PC-9 (cell line): ENCODE measurements around the gene MUSTN1. TPM values are rescaled to one million over a fixed set of nuclear protein-coding genes. Genes with fewer than 3 reads are reported as not detected.

Experiments
- BruUV-seq: library from RNA; stranded (reverse); fragments of 400-500 nt; replicated peaks from 2 replicates; lab custom pipeline; 2021; lab: Mats Ljungman, UMichigan
- CTCF ChIA-PET: fragments of 300-600 bp; sonication (Branson Sonifier 250); formaldehyde crosslinking; loops from one replicate; lab custom pipeline; 2022; ENCODE audit warnings: antibody characterized with exemption; lab: Charles Lee
- POLR2A ChIA-PET: fragments of 300-600 bp; sonication (Branson Sonifier 250); formaldehyde crosslinking; loops from one replicate; lab custom pipeline; 2022; ENCODE audit warnings: antibody characterized with exemption; ENCODE audit not compliant: unreplicated experiment; lab: Charles Lee
- DNase-seq, 2 experiments: peaks; one replicate each; pipeline versions ENCODE4 v3.0.0 to v3.0.0-alpha.2; 2015 to 2022; ENCODE audit warnings: mixed read lengths in 1 of 2
- H2AFZ ChIP-seq: fragments of 200-600 bp; sonication (generic); 2 replicates; pipeline ENCODE4 v1.8.1; 2017; ENCODE audit warnings: antibody characterized with exemption
- H3F3A ChIP-seq: fragments of 200-600 bp; sonication (generic); 2 replicates; pipeline ENCODE4 v1.8.1; 2017; ENCODE audit warnings: antibody characterized with exemption, mild to moderate bottlenecking, low read depth; ENCODE audit not compliant: insufficient read depth
- H3K27ac ChIP-seq: fragments of 200-600 bp; sonication (generic); 2 replicates; pipeline ENCODE4 v1.6.1; 2016; ENCODE audit warnings: mixed run types
- H3K27me3 ChIP-seq: fragments of 200-600 bp; sonication (generic); 2 replicates; pipeline ENCODE4 v1.6.1; 2016; ENCODE audit warnings: low read depth, mixed run types; ENCODE audit not compliant: insufficient read depth
- H3K36me3 ChIP-seq: fragments of 200-600 bp; sonication (generic); 2 replicates; pipeline ENCODE4 v1.6.1; 2016; ENCODE audit warnings: low read depth, mixed run types
- H3K4me1 ChIP-seq: fragments of 200-600 bp; sonication (generic); replicated peaks from 2 replicates; pipeline ENCODE4 v1.6.1; 2016; ENCODE audit warnings: mixed run types; ENCODE audit not compliant: insufficient read depth
- H3K4me2 ChIP-seq: fragments of 200-600 bp; sonication (generic); 2 replicates; pipeline ENCODE4 v1.6.1; 2017; ENCODE audit warnings: mixed run types
- H3K4me3 ChIP-seq: fragments of 200-600 bp; sonication (generic); 2 replicates; pipeline ENCODE4 v1.6.1; 2016; ENCODE audit warnings: mixed run types
- H3K79me2 ChIP-seq: fragments of 200-600 bp; sonication (generic); 2 replicates; pipeline ENCODE4 v1.6.1; 2017; ENCODE audit warnings: low read depth, mixed run types
- H3K9me2 ChIP-seq: fragments of 200-600 bp; sonication (generic); 2 replicates; pipeline ENCODE4 v1.8.1; 2017; ENCODE audit warnings: mild to moderate bottlenecking; ENCODE audit not compliant: insufficient read depth
- H3K9me3 ChIP-seq: fragments of 200-600 bp; sonication (generic); 2 replicates; pipeline ENCODE4 v1.8.1; 2016; ENCODE audit warnings: low read depth; ENCODE audit not compliant: insufficient read depth
- H4K20me1 ChIP-seq: fragments of 200-600 bp; sonication (generic); 2 replicates; pipeline ENCODE4 v1.8.1; 2017; ENCODE audit not compliant: insufficient read depth
- CTCF ChIP-seq: fragments of 200-600 bp; sonication (generic); conservative IDR thresholded peaks from 2 replicates; pipeline ENCODE4 v1.6.1; 2017; ENCODE audit warnings: mixed run types, antibody characterized with exemption, mild to moderate bottlenecking, moderate library complexity
- EZH2 ChIP-seq: fragments of 200-600 bp; sonication (generic); IDR thresholded peaks from 2 replicates; pipeline ENCODE4 v1.8.0; 2017; ENCODE audit warnings: antibody characterized with exemption, low read depth
- intact Hi-C: fragments of 100-400 bp; cut with micrococcal nuclease; formaldehyde crosslinking; loops from one replicate; pipeline ENCODE4 v1.10.0; 2022; ENCODE audit not compliant: unreplicated experiment
- total RNA-seq: library from RNA; stranded (reverse); gene quantifications from 2 replicates; pipeline ENCODE4 v1.2.3, GENCODE V29; 2021

MUSTN1 gene
- total RNA-seq, 1 experiment from 2014 or later = not detected

DNA sequence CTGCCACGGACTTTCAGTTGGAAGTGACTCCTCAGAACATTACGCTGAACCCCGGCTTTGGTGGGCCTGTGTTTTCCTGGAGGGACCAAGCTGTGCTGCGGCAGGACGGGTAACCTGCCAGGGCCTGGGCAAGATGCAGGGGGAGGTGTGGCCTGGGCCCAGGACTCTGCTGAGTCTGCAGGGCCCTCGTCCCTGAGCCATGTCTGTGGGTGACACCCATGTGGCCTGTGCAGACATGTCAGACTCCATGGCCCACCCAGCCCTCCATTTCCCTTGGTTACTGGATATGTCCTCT, 45.1 kb downstream of the MUSTN1 start:
- no peaks in the 10 kb centered on the region for H4K20me1 ChIP-seq
- H2AFZ ChIP-seq = no peak overlapping the region
- H3F3A ChIP-seq = no peaks in the 10 kb centered on the region
- BruUV-seq = no TSS peak
- CTCF ChIA-PET = no interaction called here
- intact Hi-C loops = no loop called here
- H3K4me1 ChIP-seq = no peaks in the 10 kb centered on the region
- no peak for DNase-seq
- H3K27me3 ChIP-seq = peaks cover 30% of the 10 kb centered on the region
- no peak overlapping the region for H3K27ac ChIP-seq
- POLR2A ChIA-PET = no interaction called here
- no peaks in the 10 kb centered on the region for H3K36me3 ChIP-seq
- TF ChIP-seq EZH2 (no peak), CTCF (no peak)
- H3K9me3 ChIP-seq = no peaks in the 10 kb centered on the region
- H3K79me2 ChIP-seq = no peaks in the 10 kb centered on the region
- no peak overlapping the region for H3K4me2 ChIP-seq
- H3K9me2 ChIP-seq = no peaks in the 10 kb centered on the region
- no peak overlapping the region for H3K4me3 ChIP-seq

- no peaks in the 10 kb centered on the region for H4K20me1 ChIP-seq
- no TSS peak for BruUV-seq
- no peaks in the 10 kb centered on the region for H3K79me2 ChIP-seq
- DNase-seq = no peak
- no peak overlapping the region for H3K4me3 ChIP-seq
- H3K4me1 ChIP-seq = no peaks in the 10 kb centered on the region
- H3K9me3 ChIP-seq = no peaks in the 10 kb centered on the region
- H3K4me2 ChIP-seq = no peak overlapping the region
- POLR2A ChIA-PET = no interaction called here
- H2AFZ ChIP-seq = no peak overlapping the region
- peaks cover 31% of the 10 kb centered on the region for H3K27me3 ChIP-seq
- CTCF ChIA-PET = no interaction called here
- no peaks in the 10 kb centered on the region for H3K36me3 ChIP-seq
- intact Hi-C loops = no loop called here
- no peak overlapping the region for H3K27ac ChIP-seq
- TF ChIP-seq EZH2 (no peak), CTCF (no peak)
- no peaks in the 10 kb centered on the region for H3F3A ChIP-seq
- no peaks in the 10 kb centered on the region for H3K9me2 ChIP-seq
Observed at GRCh38 chr3:52788890-52789745, 45.7 kb downstream of the MUSTN1 start.

GRCh38 chr3:52787672-52788625, 46.9 kb downstream of the MUSTN1 start:
- H3K79me2 ChIP-seq = no peaks in the 10 kb centered on the region
- H3K4me3 ChIP-seq = no peak overlapping the region
- H3K9me2 ChIP-seq = no peaks in the 10 kb centered on the region
- intact Hi-C loops = no loop called here
- H3K9me3 ChIP-seq = no peaks in the 10 kb centered on the region
- no peak overlapping the region for H3K27ac ChIP-seq
- no peak for TF ChIP-seq EZH2
- TF ChIP-seq CTCF = no peak
- no peaks in the 10 kb centered on the region for H3K4me1 ChIP-seq
- H3K27me3 ChIP-seq = peaks cover 37% of the 10 kb centered on the region
- no peak for DNase-seq
- BruUV-seq = no TSS peak
- CTCF ChIA-PET = no interaction called here
- H3F3A ChIP-seq = no peaks in the 10 kb centered on the region
- POLR2A ChIA-PET = interaction anchor here (0.5 kb wide), 1 partner anchor 146 kb away, joined by 26 read pairs; no protein-coding TSS in a partner anchor
- no peaks in the 10 kb centered on the region for H4K20me1 ChIP-seq
- H3K4me2 ChIP-seq = no peak overlapping the region
- H2AFZ ChIP-seq = no peak overlapping the region
- no peaks in the 10 kb centered on the region for H3K36me3 ChIP-seq
